D721Med (cell line): ENCODE measurements around the gene PLCH2.

ENCODE experiments used
- DNase-seq: peaks from one replicate; pipeline ENCODE4 v3.0.0; 2011; ENCODE audit warnings: low spot score; ENCODE audit not compliant: insufficient read length
- FAIRE-seq: peaks from 2 replicates; lab custom pipeline; 2011; peaks lifted over from hg19 to GRCh38; lab: Jason Lieb, UNC
- CTCF ChIP-seq: IDR thresholded peaks from 2 replicates; pipeline ENCODE4 v1.5.1; 2012; ENCODE audit warnings: mild to moderate bottlenecking, control low read depth; ENCODE audit not compliant: insufficient read depth; ENCODE audit errors: missing control alignments

Gene PLCH2

DNA sequence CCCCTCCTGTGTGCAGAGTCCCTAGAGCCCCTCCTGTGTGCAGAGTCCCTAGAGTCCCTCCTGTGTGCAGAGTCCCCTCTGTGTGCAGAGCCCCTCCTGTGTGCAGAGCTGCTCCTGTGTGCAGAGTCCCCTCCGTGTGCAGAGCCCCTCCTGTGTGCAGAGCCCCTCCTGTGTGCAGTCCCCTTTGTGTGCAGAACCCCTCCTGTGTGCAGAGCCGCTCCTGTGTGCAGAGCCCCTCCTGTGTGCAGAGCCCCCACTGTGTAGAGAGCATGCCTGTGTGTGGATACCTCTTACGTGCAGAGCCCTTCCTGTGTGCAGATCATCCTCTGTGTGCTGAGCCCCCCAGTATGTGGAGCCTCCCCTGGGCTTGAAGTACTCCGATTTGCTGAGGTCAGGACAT lies 62.3 kb downstream of the PLCH2 start:
- FAIRE-seq, result no peak
- TF ChIP-seq CTCF, result no peak
- no peak for DNase-seq

- no peak for FAIRE-seq
- TF ChIP-seq CTCF, result no peak
- DNase-seq, result no peak
Measured at GRCh38 chr1:2538872-2539271, 62.8 kb downstream of the PLCH2 start.

DNA sequence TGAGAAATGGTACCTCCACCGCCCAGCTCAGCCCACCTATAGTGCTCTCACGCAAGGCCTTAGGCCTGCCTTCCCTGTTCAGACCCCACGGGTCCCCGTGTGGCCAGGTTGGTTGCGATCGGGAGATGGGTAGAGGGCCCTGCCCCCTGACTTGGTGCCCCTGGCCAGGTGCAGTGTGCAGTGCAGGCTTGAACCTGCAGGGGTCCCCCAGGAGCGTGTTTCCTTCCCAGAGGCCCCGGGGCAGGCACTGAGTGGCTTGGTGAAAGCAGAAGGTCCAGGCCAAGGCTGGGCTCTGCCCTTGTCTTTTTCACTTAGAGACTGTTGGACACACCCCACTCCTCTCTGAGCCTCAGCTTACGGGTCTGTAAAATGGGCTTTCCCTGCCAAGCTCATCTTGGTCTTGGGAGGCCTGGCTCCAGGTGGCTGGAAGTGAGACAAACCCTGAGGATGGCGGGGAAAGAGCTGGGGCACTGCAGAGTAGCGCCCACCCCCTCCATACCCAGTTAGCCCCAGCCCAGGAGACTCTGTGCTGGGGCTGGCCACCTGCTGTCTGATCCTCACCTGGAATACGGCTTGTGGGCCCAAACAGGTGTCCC lies 63.3 kb downstream of the PLCH2 start:
- FAIRE-seq (no peak), DNase-seq (no peak)
- TF ChIP-seq CTCF, result no peak

- no peak for DNase-seq
- FAIRE-seq, result no peak
- TF ChIP-seq CTCF, result no peak
Measured at GRCh38 chr1:2540816-2541492, 64.9 kb downstream of the PLCH2 start.

DNA sequence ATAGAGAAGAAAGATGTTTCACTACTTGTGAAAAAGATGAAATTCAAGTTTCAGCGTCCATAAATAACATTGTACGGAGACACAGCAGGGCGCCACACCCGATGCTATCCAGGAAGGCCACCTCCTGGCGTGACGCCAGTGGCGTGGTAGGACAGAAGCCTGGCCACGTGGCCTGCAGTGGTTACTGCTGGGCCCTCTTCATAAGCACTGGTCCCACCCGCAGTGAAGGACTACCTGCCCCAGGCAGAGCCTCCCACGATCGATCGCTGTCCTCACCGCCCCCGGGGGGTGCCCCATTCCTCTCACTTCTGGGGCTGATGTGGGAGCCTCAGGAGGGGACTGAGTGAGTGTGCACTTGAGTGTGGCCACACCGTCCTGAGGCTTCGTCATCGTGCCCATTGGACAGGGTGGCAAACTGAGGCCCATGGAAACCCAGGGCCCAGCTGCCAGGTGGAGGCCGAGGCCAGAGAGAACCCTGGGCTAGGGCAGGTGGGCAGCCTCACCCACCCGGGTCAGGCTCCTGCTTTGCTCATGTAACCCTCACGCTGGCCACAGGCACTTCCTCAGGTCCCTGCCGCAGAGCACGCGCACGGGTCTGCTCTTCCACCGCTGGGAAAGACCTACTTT lies 65.6 kb downstream of the PLCH2 start:
- FAIRE-seq, result no peak
- TF ChIP-seq CTCF, result no peak
- DNase-seq, result no peak

GRCh38 chr1:2542246-2542915 lies 66.3 kb downstream of the PLCH2 start:
- FAIRE-seq (no peak), DNase-seq (no peak)
- no peak for TF ChIP-seq CTCF
